HEK293 (cell line): ENCODE results near the gene EEFSEC.

Experiments used
- CTCF ChIA-PET: fragments of 350-600 bp; formaldehyde crosslinking; extraction: SDS; loops from one replicate; lab custom pipeline; 2021; ENCODE audit warnings: antibody characterized with exemption; lab: Yijun Ruan, JAX
- POLR2A ChIA-PET: fragments of 300-600 bp; formaldehyde crosslinking; extraction: SDS; loops from one replicate; lab custom pipeline; 2020; ENCODE audit warnings: antibody characterized with exemption, inconsistent platforms; lab: Yijun Ruan, JAX
- H3K27ac ChIP-seq: fragments of 200-500 bp; sonication (Bioruptor generic); 2 replicates; pipeline ENCODE4 v1.5.1; 2014; ENCODE audit warnings: low read depth, low read length, control low read depth, inconsistent platforms; ENCODE audit errors: extremely low read depth
- H3K36me3 ChIP-seq, 2 experiments: fragments of 200-500 bp in 1 of 2; sonication (Bioruptor generic) in 1 of 2; 1 replicate in 1 of 2; 2 replicates in 1 of 2; pipeline ENCODE4 v1.5.1; 2014 to 2017; ENCODE audit warnings: inconsistent platforms in 2 of 2, low read length in 2 of 2; ENCODE audit not compliant: control insufficient read depth in 2 of 2, insufficient read depth in 1 of 2
- H3K4me1 ChIP-seq: fragments of 200-500 bp; sonication (Bioruptor generic); 2 replicates; pipeline ENCODE4 v1.5.1; 2014; ENCODE audit warnings: mild to moderate bottlenecking, low read length, inconsistent platforms; ENCODE audit not compliant: control insufficient read depth, insufficient read depth
- H3K4me3 ChIP-seq: 2 replicates; pipeline ENCODE4 v1.5.1; 2011; ENCODE audit warnings: low read depth, mild to moderate bottlenecking, control low read depth, low read length, moderate library complexity
- H3K9me3 ChIP-seq: fragments of 200-500 bp; sonication (Bioruptor generic); 2 replicates; pipeline ENCODE4 v1.5.1; 2014; ENCODE audit warnings: low read depth, low read length, inconsistent platforms; ENCODE audit not compliant: control insufficient read depth, insufficient read depth
- GLIS2 ChIP-seq: fragments of 450-650 bp; formaldehyde crosslinking; IDR thresholded peaks from 2 replicates; pipeline ENCODE4 v1.5.1; 2016; ENCODE audit warnings: missing biosample characterization, missing genetic modification characterization
- HOXA7 ChIP-seq: sonication (generic); formaldehyde crosslinking; IDR thresholded peaks from 2 replicates; pipeline ENCODE4 v1.8.1; 2022; ENCODE audit warnings: missing genetic modification reagents, borderline replicate concordance
- HOXD13 ChIP-seq: sonication (generic); formaldehyde crosslinking; IDR thresholded peaks from 2 replicates; pipeline ENCODE4 v1.8.0; 2022; ENCODE audit warnings: missing genetic modification reagents, borderline replicate concordance
- KLF8 ChIP-seq: fragments of 450-650 bp; formaldehyde crosslinking; IDR thresholded peaks from 2 replicates; pipeline ENCODE4 v1.5.1; 2016; ENCODE audit warnings: missing biosample characterization, missing genetic modification characterization
- OSR2 ChIP-seq: fragments of 450-650 bp; formaldehyde crosslinking; IDR thresholded peaks from 2 replicates; pipeline ENCODE4 v1.5.1; 2016; ENCODE audit warnings: missing biosample characterization, missing genetic modification characterization
- OVOL3 ChIP-seq: fragments of 450-650 bp; formaldehyde crosslinking; IDR thresholded peaks from 2 replicates; pipeline ENCODE4 v1.5.1; 2016; ENCODE audit warnings: missing biosample characterization, missing genetic modification characterization
- PBX3 ChIP-seq: sonication (generic); formaldehyde crosslinking; IDR thresholded peaks from 2 replicates; pipeline ENCODE4 v1.8.1; 2022; ENCODE audit warnings: mild to moderate bottlenecking, moderate library complexity, missing genetic modification reagents
- SETDB1 ChIP-seq: IDR thresholded peaks from one replicate; pipeline ENCODE4 v1.6.1; 2017; ENCODE audit warnings: mild to moderate bottlenecking, low read length, moderate library complexity, mixed read lengths; ENCODE audit not compliant: insufficient read length
- YY2 ChIP-seq: fragments of 450-650 bp; formaldehyde crosslinking; IDR thresholded peaks from 2 replicates; pipeline ENCODE4 v1.5.1; 2016; ENCODE audit warnings: missing biosample characterization, missing genetic modification characterization
- ZBTB44 ChIP-seq: fragments of 450-650 bp; IDR thresholded peaks from 2 replicates; pipeline ENCODE4 v1.5.1; 2018; ENCODE audit warnings: missing biosample characterization, mild to moderate bottlenecking, missing genetic modification characterization
- ZNF10 ChIP-seq: fragments of 450-650 bp; formaldehyde crosslinking; IDR thresholded peaks from 2 replicates; pipeline ENCODE4 v1.5.1; 2017; ENCODE audit warnings: missing biosample characterization, missing genetic modification characterization
- ZNF19 ChIP-seq: fragments of 450-650 bp; formaldehyde crosslinking; IDR thresholded peaks from 2 replicates; pipeline ENCODE4; 2016; ENCODE audit warnings: missing biosample characterization, missing genetic modification characterization, low read depth
- ZNF23 ChIP-seq: fragments of 450-650 bp; formaldehyde crosslinking; IDR thresholded peaks from 2 replicates; pipeline ENCODE4 v1.5.1; 2016; ENCODE audit warnings: missing biosample characterization, missing genetic modification characterization, borderline replicate concordance
- ZNF26 ChIP-seq: fragments of 450-650 bp; formaldehyde crosslinking; IDR thresholded peaks from 2 replicates; pipeline ENCODE4 v1.5.1; 2016; ENCODE audit warnings: missing biosample characterization, missing genetic modification characterization
- ZNF404 ChIP-seq: fragments of 450-650 bp; formaldehyde crosslinking; IDR thresholded peaks from 2 replicates; pipeline ENCODE4 v1.5.1; 2017; ENCODE audit warnings: missing biosample characterization, missing genetic modification characterization
- ZNF423 ChIP-seq: fragments of 450-650 bp; formaldehyde crosslinking; IDR thresholded peaks from 2 replicates; pipeline ENCODE4 v1.5.1; 2016; ENCODE audit warnings: missing biosample characterization, missing genetic modification characterization
- ZNF514 ChIP-seq: fragments of 450-650 bp; formaldehyde crosslinking; IDR thresholded peaks from 2 replicates; pipeline ENCODE4 v1.5.1; 2016; ENCODE audit warnings: missing biosample characterization, missing genetic modification characterization
- ZNF530 ChIP-seq: fragments of 450-650 bp; formaldehyde crosslinking; IDR thresholded peaks from 2 replicates; pipeline ENCODE4 v1.5.1; 2016; ENCODE audit warnings: low read depth, missing biosample characterization, missing genetic modification characterization
- ZNF596 ChIP-seq: fragments of 450-650 bp; IDR thresholded peaks from 2 replicates; pipeline ENCODE4 v1.5.0; 2018; ENCODE audit warnings: missing biosample characterization, mild to moderate bottlenecking, missing genetic modification characterization, moderate library complexity
- ZNF639 ChIP-seq: fragments of 450-650 bp; formaldehyde crosslinking; IDR thresholded peaks from 2 replicates; pipeline ENCODE4 v1.5.1; 2016; ENCODE audit warnings: missing biosample characterization, missing genetic modification characterization
- ZNF792 ChIP-seq: fragments of 450-650 bp; formaldehyde crosslinking; IDR thresholded peaks from 2 replicates; pipeline ENCODE4 v1.5.1; 2016; ENCODE audit warnings: missing biosample characterization, missing genetic modification characterization
- ZNF837 ChIP-seq: fragments of 450-650 bp; formaldehyde crosslinking; IDR thresholded peaks from 2 replicates; pipeline ENCODE4 v1.5.1; 2016; ENCODE audit warnings: missing biosample characterization, missing genetic modification characterization
- ZSCAN18 ChIP-seq: fragments of 450-650 bp; formaldehyde crosslinking; IDR thresholded peaks from 2 replicates; pipeline ENCODE4 v1.5.1; 2016; ENCODE audit warnings: missing biosample characterization, missing genetic modification characterization
- ZSCAN5A ChIP-seq: fragments of 450-650 bp; formaldehyde crosslinking; IDR thresholded peaks from 2 replicates; pipeline ENCODE4 v1.5.1; 2016; ENCODE audit warnings: missing biosample characterization, missing genetic modification characterization

The EEFSEC gene

GRCh38 chr3:128205558-128206145, 52.4 kb downstream of the EEFSEC start:
- POLR2A ChIA-PET, result no interaction called here
- CTCF ChIA-PET, result interaction anchor here (0.6 kb wide), 1 partner anchor 21 kb away, joined by 3 read pairs; no protein-coding TSS in a partner anchor
- no peaks in the 10 kb centered on the region for H3K4me1 ChIP-seq
- TF ChIP-seq ZNF404 (tag by site-specific recombination) (no peak), OSR2 (tag by site-specific recombination) (no peak), ZNF19 (tag by site-specific recombination) (no peak), ZNF23 (tag by site-specific recombination) (no peak), PBX3 (CRISPR knock-in tag) (no peak), OVOL3 (tag by site-specific recombination) (no peak)
- TF ChIP-seq, all 188 proteins: peak for 0
- H3K27ac ChIP-seq, result no peak overlapping the region
- no peaks in the 10 kb centered on the region for H3K9me3 ChIP-seq
- H3K4me3 ChIP-seq, result no peak overlapping the region
- H3K36me3 ChIP-seq, result no peaks in the 10 kb centered on the region

- CTCF ChIA-PET, result interaction anchor here (0.6 to 1.9 kb wide), 2 partner anchors 18 to 141 kb away, joined by 3 to 7 read pairs; no protein-coding TSS in a partner anchor
- TF ChIP-seq ZNF423 (tag by site-specific recombination), result no peak
- TF ChIP-seq HOXD13 (CRISPR knock-in tag), result no peak
- no peak for TF ChIP-seq ZSCAN5A (tag by site-specific recombination)
- no peak for TF ChIP-seq ZNF596 (tag by site-specific recombination)
- no peak for TF ChIP-seq YY2 (tag by site-specific recombination)
- TF ChIP-seq GLIS2, result no peak
- no peak for TF ChIP-seq ZNF530 (tag by site-specific recombination)
- TF ChIP-seq ZBTB44, result no peak
- TF ChIP-seq ZNF792 (tag by site-specific recombination), result no peak
- TF ChIP-seq HOXA7 (CRISPR knock-in tag), result no peak
- TF ChIP-seq ZNF837 (tag by site-specific recombination), result no peak
- TF ChIP-seq SETDB1, result no peak
- no peak for TF ChIP-seq ZNF639 (tag by site-specific recombination)
- no peak for TF ChIP-seq KLF8 (tag by site-specific recombination)
- no peak for TF ChIP-seq ZSCAN18 (tag by site-specific recombination)
- no peak for TF ChIP-seq ZNF26 (tag by site-specific recombination)
- no peak for TF ChIP-seq ZNF10 (tag by site-specific recombination)
- no peak for TF ChIP-seq ZNF514 (tag by site-specific recombination)
- Histone ChIP-seq H3K36me3 (no peaks in the 10 kb centered on the region), H3K4me1 (no peaks in the 10 kb centered on the region), H3K9me3 (no peaks in the 10 kb centered on the region), H3K4me3 (no peak overlapping the region), H3K27ac (no peak overlapping the region)
- POLR2A ChIA-PET, result interaction anchor here (0.6 kb wide), 1 partner anchor 650 kb away, joined by 3 read pairs; no protein-coding TSS in a partner anchor
Measured at GRCh38 chr3:128207951-128208350, 54.7 kb downstream of the EEFSEC start.
